ENCODE results near the gene NR6A1. TPM values are rescaled to one million over a fixed set of nuclear protein-coding genes. Genes with fewer than 3 reads are reported as not detected.

NR6A1 gene
- total RNA-seq, 2 donors from 2014 or later = 0.71 to 4.6 TPM

DNA sequence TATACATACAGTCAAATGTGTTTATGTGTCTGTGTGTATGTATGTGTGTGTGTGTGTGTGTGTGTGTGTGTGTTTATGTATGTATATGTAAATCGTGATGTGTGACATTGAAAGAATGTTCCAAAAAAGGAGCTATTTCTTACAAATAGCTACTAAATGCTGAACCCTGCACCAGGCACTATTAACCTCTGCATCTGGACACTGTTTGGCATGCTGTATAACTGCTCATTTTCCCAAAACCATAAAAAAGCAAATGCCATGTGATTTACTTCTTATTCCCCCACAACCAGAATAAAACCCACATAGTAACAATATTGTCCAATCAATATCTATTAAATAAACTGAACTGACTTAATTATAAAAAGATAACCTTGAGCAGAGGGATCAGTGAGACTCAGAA is 91.1 kb downstream of the NR6A1 start:
- TF ChIP-seq, protein P1, sequence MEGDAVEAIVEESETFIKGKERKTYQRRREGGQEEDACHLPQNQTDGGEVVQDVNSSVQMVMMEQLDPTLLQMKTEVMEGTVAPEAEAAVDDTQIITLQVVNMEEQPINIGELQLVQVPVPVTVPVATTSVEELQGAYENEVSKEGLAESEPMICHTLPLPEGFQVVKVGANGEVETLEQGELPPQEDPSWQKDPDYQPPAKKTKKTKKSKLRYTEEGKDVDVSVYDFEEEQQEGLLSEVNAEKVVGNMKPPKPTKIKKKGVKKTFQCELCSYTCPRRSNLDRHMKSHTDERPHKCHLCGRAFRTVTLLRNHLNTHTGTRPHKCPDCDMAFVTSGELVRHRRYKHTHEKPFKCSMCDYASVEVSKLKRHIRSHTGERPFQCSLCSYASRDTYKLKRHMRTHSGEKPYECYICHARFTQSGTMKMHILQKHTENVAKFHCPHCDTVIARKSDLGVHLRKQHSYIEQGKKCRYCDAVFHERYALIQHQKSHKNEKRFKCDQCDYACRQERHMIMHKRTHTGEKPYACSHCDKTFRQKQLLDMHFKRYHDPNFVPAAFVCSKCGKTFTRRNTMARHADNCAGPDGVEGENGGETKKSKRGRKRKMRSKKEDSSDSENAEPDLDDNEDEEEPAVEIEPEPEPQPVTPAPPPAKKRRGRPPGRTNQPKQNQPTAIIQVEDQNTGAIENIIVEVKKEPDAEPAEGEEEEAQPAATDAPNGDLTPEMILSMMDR (IDR thresholded peaks at IDR 0.05) = no peak
- H3K27me3 ChIP-seq (replicated peaks; ENCODE audit: insufficient read depth) = no peaks in the 10 kb centered on the region
- H3K9me3 ChIP-seq = no peaks in the 10 kb centered on the region
- H3K27ac ChIP-seq = no peak overlapping the region
- H3K4me1 ChIP-seq (ENCODE audit: control insufficient read depth in 1 of 2, low read depth in 2 of 2) = peaks cover 2 to 41% of the 10 kb centered on the region in 2 donors
- no peaks in the 10 kb centered on the region for H3K36me3 ChIP-seq
- ATAC-seq (ENCODE audit: insufficient number of reproducible peaks, low FRiP score, low read depth) (no peak), DNase-seq (ENCODE audit: low spot score) (no peak)
- H3K4me3 ChIP-seq = no peak overlapping the region

DNA sequence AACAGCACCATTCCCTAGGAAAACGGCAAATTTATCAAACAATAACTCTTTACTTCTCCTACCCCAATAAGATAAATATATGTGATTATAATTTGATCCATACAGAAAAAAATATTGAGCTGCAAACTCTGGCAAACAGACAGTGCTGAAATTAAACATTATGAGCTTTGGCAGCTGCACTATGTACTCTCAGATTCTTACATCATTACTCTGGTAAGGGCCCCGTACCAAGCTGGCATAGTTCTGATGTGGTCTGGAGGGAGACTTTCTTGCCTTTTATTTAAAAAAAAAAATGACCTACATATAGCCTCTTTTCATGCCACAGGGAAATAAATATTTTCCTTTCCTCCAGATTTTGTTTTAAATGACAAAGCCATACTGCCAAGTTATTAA is 95.0 kb downstream of the NR6A1 start:
- ATAC-seq (ENCODE audit: insufficient number of reproducible peaks, low FRiP score, low read depth) (no peak), DNase-seq (ENCODE audit: low spot score) (no peak)
- peaks cover 2 to 32% of the 10 kb centered on the region in 2 donors for H3K4me1 ChIP-seq (ENCODE audit: control insufficient read depth in 1 of 2, low read depth in 2 of 2)
- peak overlapping the region; percentile 26 to 32 for H3K27ac ChIP-seq
- H3K36me3 ChIP-seq = no peaks in the 10 kb centered on the region
- TF ChIP-seq, protein P1 (IDR thresholded peaks at IDR 0.05) = no peak
- H3K4me3 ChIP-seq = peak overlapping the region; percentile 16
- H3K27me3 ChIP-seq (replicated peaks; ENCODE audit: insufficient read depth) = no peaks in the 10 kb centered on the region
- H3K9me3 ChIP-seq = no peaks in the 10 kb centered on the region

DNA sequence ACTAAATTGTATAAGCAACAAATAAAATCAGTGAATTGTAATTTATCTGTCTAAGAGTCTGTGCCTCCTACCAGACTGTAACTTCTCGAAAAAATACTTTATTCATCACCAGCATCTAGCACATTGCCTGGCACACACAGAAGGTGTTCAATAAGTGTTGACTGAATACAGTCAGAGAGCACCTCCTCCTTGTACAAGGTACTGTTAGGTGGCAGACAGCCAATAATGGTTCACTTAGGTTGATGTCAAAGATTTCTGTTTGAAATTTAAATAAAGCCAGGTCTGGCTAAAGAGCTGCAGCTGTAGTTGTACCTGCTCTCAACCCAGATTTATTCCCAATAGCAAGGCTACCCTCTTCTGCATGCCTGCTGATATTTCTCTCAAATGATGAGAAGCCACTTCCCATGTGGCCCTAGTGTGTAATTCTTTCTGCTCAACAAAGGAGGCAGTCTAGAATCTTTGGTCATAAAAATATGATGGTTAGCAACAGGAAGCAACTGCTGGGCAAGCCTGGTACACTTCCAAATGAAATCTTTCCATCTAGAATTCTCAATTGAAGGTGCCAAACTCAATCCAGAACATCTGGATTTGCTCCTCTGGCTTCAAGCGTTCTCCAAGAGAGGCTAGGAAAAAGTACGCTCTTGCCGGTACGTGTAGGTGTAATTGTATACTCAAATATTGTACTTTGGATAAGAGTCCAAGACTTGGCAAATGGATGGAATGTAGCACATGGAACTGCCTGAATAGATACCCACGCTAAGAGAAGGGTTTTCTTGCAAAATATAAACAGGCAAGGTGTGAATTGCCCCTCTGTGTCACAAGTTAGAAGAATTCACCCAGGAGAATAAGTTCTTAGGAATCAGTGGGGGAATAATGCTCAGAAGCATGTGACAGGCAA is 95.6 kb downstream of the NR6A1 start:
- TF ChIP-seq, protein P1 (IDR thresholded peaks at IDR 0.05) = no peak
- H3K9me3 ChIP-seq = no peaks in the 10 kb centered on the region
- peak overlapping the region; percentile 26 to 32 for H3K27ac ChIP-seq
- DNase-seq (ENCODE audit: low spot score) (no peak), ATAC-seq (ENCODE audit: insufficient number of reproducible peaks, low FRiP score, low read depth) (no peak)
- no peaks in the 10 kb centered on the region for H3K27me3 ChIP-seq (replicated peaks; ENCODE audit: insufficient read depth)
- H3K36me3 ChIP-seq = no peaks in the 10 kb centered on the region
- H3K4me1 ChIP-seq (ENCODE audit: control insufficient read depth in 1 of 2, low read depth in 2 of 2) = peaks cover 2 to 32% of the 10 kb centered on the region in 2 donors
- peak overlapping the region; percentile 16 for H3K4me3 ChIP-seq

DNA sequence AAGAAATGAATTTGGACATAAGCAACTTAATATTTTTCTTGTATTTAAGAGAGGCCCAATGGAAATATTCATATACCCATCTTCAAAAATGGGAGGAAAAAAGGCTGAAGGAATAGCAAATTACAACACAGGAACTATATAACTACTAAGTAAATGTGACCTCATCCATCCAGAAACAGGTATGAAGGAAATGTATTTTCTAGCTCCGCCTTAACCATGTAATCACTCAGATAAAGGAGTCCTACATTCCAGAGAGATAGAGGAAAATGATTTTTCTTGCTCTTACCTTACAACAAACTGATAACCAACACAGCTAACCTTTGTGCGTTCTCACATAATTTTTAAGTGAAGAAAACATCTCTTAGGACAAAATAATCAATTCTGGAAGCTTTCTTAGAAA is 96.5 kb downstream of the NR6A1 start:
- TF ChIP-seq, protein P1 (IDR thresholded peaks at IDR 0.05) = no peak
- H3K4me3 ChIP-seq = no peak overlapping the region
- peaks cover 2 to 38% of the 10 kb centered on the region in 2 donors for H3K4me1 ChIP-seq (ENCODE audit: control insufficient read depth in 1 of 2, low read depth in 2 of 2)
- H3K27ac ChIP-seq = no peak overlapping the region
- DNase-seq (ENCODE audit: low spot score) = no peak
- H3K27me3 ChIP-seq (replicated peaks; ENCODE audit: insufficient read depth) = no peaks in the 10 kb centered on the region
- H3K9me3 ChIP-seq = no peaks in the 10 kb centered on the region
- ATAC-seq (ENCODE audit: insufficient number of reproducible peaks, low FRiP score, low read depth) = no peak
- no peaks in the 10 kb centered on the region for H3K36me3 ChIP-seq

DNA sequence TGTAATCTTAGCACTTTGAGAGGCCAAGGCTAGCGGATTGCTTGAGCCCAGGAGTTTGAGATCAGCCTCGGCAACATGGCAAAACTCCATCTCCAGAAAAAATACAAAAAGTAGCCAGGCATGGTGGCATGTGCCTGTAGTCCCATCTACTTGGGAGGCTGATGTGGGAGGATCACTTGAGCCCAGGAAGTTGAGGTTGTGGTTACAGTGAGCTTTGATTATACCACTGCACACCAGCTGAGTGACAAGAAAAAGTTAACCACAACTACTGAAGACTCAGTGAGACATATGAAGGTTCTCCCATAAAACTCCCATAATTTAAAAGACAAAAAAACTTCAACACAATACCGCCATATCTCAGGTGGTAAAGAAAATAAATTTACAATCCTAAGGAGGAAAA is 98.0 kb downstream of the NR6A1 start:
- ATAC-seq (ENCODE audit: insufficient number of reproducible peaks, low FRiP score, low read depth) (no peak), DNase-seq (ENCODE audit: low spot score) (no peak)
- H3K36me3 ChIP-seq = no peaks in the 10 kb centered on the region
- H3K9me3 ChIP-seq = no peaks in the 10 kb centered on the region
- H3K4me3 ChIP-seq = no peak overlapping the region
- H3K4me1 ChIP-seq (ENCODE audit: control insufficient read depth in 1 of 2, low read depth in 2 of 2) = peaks cover 2 to 37% of the 10 kb centered on the region in 2 donors
- no peaks in the 10 kb centered on the region for H3K27me3 ChIP-seq (replicated peaks; ENCODE audit: insufficient read depth)
- TF ChIP-seq, protein P1 (IDR thresholded peaks at IDR 0.05) = no peak
- no peak overlapping the region for H3K27ac ChIP-seq

Measured in thoracic aorta (tissue), 2 donors.